Measurements from ENCODE around the gene CLCA4.

CLCA4 gene

GRCh38 chr1:86567878-86568277, 21.0 kb downstream of the CLCA4 start:
- no peak for ATAC-seq
- TF ChIP-seq PATZ1 (CRISPR knock-in tag; IDR thresholded peaks at IDR 0.05; ENCODE audit: borderline replicate concordance) (no peak), ZNF565 (CRISPR knock-in tag; conservative IDR thresholded peaks at IDR 0.05; ENCODE audit: low read depth) (no peak), ZNF8 (CRISPR knock-in tag; IDR thresholded peaks at IDR 0.05) (no peak), ZNF70 (CRISPR knock-in tag; IDR thresholded peaks at IDR 0.05) (no peak), BACH2 (CRISPR knock-in tag; IDR thresholded peaks at IDR 0.05; ENCODE audit: borderline replicate concordance) (no peak), ZFP30 (CRISPR knock-in tag; IDR thresholded peaks at IDR 0.05) (no peak), ISL1 (CRISPR knock-in tag; IDR thresholded peaks at IDR 0.05) (no peak), ZC3H10 (CRISPR knock-in tag; IDR thresholded peaks at IDR 0.05) (no peak), CSDC2 (CRISPR knock-in tag; IDR thresholded peaks at IDR 0.05) (no peak), ESRRG (CRISPR knock-in tag; IDR thresholded peaks at IDR 0.05) (no peak), ARNTL (CRISPR knock-in tag; IDR thresholded peaks at IDR 0.05; ENCODE audit: borderline replicate concordance, low read depth) (no peak), RARB (CRISPR knock-in tag; IDR thresholded peaks at IDR 0.05) (no peak)

- no peak for ATAC-seq
- TF ChIP-seq, protein P1, sequence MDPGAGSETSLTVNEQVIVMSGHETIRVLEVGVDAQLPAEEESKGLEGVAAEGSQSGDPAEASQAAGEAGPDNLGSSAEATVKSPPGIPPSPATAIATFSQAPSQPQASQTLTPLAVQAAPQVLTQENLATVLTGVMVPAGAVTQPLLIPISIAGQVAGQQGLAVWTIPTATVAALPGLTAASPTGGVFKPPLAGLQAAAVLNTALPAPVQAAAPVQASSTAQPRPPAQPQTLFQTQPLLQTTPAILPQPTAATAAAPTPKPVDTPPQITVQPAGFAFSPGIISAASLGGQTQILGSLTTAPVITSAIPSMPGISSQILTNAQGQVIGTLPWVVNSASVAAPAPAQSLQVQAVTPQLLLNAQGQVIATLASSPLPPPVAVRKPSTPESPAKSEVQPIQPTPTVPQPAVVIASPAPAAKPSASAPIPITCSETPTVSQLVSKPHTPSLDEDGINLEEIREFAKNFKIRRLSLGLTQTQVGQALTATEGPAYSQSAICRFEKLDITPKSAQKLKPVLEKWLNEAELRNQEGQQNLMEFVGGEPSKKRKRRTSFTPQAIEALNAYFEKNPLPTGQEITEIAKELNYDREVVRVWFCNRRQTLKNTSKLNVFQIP (CRISPR knock-in tag; IDR thresholded peaks at IDR 0.05; ENCODE audit: borderline replicate concordance, low read depth), result no peak
- no peak for TF ChIP-seq ZFP30 (CRISPR knock-in tag; IDR thresholded peaks at IDR 0.05)
- TF ChIP-seq ZFP3 (CRISPR knock-in tag; IDR thresholded peaks at IDR 0.05), result no peak
- no peak for TF ChIP-seq SNAI2 (CRISPR knock-in tag; IDR thresholded peaks at IDR 0.05)
- no peak for TF ChIP-seq CSDC2 (CRISPR knock-in tag; IDR thresholded peaks at IDR 0.05)
- TF ChIP-seq ZNF70 (CRISPR knock-in tag; IDR thresholded peaks at IDR 0.05), result no peak
- TF ChIP-seq ISL1 (CRISPR knock-in tag; IDR thresholded peaks at IDR 0.05), result no peak
- no peak for TF ChIP-seq TCF4 (CRISPR knock-in tag; IDR thresholded peaks at IDR 0.05; ENCODE audit: borderline replicate concordance)
- no peak for TF ChIP-seq ARNTL (CRISPR knock-in tag; IDR thresholded peaks at IDR 0.05; ENCODE audit: borderline replicate concordance, low read depth)
- TF ChIP-seq GLIS3 (CRISPR knock-in tag; IDR thresholded peaks at IDR 0.05), result no peak
- no peak for TF ChIP-seq OSR1 (CRISPR knock-in tag; IDR thresholded peaks at IDR 0.05)
- TF ChIP-seq RARB (CRISPR knock-in tag; IDR thresholded peaks at IDR 0.05), result no peak
- no peak for TF ChIP-seq BACH2 (CRISPR knock-in tag; IDR thresholded peaks at IDR 0.05; ENCODE audit: borderline replicate concordance)
Measured at GRCh38 chr1:86573763-86574484, 27.0 kb downstream of the CLCA4 start.

- no peak for TF ChIP-seq CSRNP3 (CRISPR knock-in tag; IDR thresholded peaks at IDR 0.05)
- TF ChIP-seq ZNF70 (CRISPR knock-in tag; IDR thresholded peaks at IDR 0.05), result no peak
- TF ChIP-seq TCF4 (CRISPR knock-in tag; IDR thresholded peaks at IDR 0.05; ENCODE audit: borderline replicate concordance), result no peak
- no peak for TF ChIP-seq BACH2 (CRISPR knock-in tag; IDR thresholded peaks at IDR 0.05; ENCODE audit: borderline replicate concordance)
- no peak for TF ChIP-seq ZFP30 (CRISPR knock-in tag; IDR thresholded peaks at IDR 0.05)
- no peak for TF ChIP-seq SNAI2 (CRISPR knock-in tag; IDR thresholded peaks at IDR 0.05)
- no peak for TF ChIP-seq PPARA (CRISPR knock-in tag; IDR thresholded peaks at IDR 0.05; ENCODE audit: borderline replicate concordance)
- no peak for TF ChIP-seq RARB (CRISPR knock-in tag; IDR thresholded peaks at IDR 0.05)
- TF ChIP-seq ESRRG (CRISPR knock-in tag; IDR thresholded peaks at IDR 0.05), result no peak
- no peak for TF ChIP-seq PATZ1 (CRISPR knock-in tag; IDR thresholded peaks at IDR 0.05; ENCODE audit: borderline replicate concordance)
- no peak for TF ChIP-seq ISL1 (CRISPR knock-in tag; IDR thresholded peaks at IDR 0.05)
- TF ChIP-seq TSHZ2 (CRISPR knock-in tag; IDR thresholded peaks at IDR 0.05), result no peak
- TF ChIP-seq, protein P1 (CRISPR knock-in tag; IDR thresholded peaks at IDR 0.05; ENCODE audit: borderline replicate concordance, low read depth), result no peak
- ATAC-seq, result no peak
Measured at GRCh38 chr1:86581231-86581630, 34.4 kb downstream of the CLCA4 start.

All from SK-N-SH treated with all-trans-retinoic acid at 6 μM for 48 hours (cell line).